Measurements from ENCODE around the gene RCAN2.

GRCh38 chr6:46443623-46444022 lies 47.6 kb downstream of the RCAN2 start:
- TF ChIP-seq, protein P1, sequence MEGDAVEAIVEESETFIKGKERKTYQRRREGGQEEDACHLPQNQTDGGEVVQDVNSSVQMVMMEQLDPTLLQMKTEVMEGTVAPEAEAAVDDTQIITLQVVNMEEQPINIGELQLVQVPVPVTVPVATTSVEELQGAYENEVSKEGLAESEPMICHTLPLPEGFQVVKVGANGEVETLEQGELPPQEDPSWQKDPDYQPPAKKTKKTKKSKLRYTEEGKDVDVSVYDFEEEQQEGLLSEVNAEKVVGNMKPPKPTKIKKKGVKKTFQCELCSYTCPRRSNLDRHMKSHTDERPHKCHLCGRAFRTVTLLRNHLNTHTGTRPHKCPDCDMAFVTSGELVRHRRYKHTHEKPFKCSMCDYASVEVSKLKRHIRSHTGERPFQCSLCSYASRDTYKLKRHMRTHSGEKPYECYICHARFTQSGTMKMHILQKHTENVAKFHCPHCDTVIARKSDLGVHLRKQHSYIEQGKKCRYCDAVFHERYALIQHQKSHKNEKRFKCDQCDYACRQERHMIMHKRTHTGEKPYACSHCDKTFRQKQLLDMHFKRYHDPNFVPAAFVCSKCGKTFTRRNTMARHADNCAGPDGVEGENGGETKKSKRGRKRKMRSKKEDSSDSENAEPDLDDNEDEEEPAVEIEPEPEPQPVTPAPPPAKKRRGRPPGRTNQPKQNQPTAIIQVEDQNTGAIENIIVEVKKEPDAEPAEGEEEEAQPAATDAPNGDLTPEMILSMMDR (IDR thresholded peaks at IDR 0.05): no peak
- no peak for TF ChIP-seq POLR2AphosphoS5 (IDR thresholded peaks at IDR 0.05)
- no peak for TF ChIP-seq POLR2A (IDR thresholded peaks at IDR 0.05)
- TF ChIP-seq EP300 (IDR thresholded peaks at IDR 0.05): no peak

Measured in gastroesophageal sphincter (tissue), 3 donors.